Endothelial cell of umbilical vein (primary cell): ENCODE measurements around the gene WSB1. TPM values are rescaled to one million over a fixed set of nuclear protein-coding genes. Genes with fewer than 3 reads are reported as not detected.
A peak's percentile ranks its signal among the peaks of the same experiment; 100 is the strongest.

Experiments used
- BruUV-seq: library from RNA; stranded (reverse); fragments of 400-500 nt; replicated peaks from 2 replicates; lab custom pipeline; 2021; lab: Mats Ljungman, UMichigan
- CTCF ChIA-PET: fragments of 300-600, 350-600 bp; sonication (Branson Sonifier 250); formaldehyde crosslinking; loops from one replicate; lab custom pipeline; 2021; ENCODE audit warnings: antibody characterized with exemption, inconsistent platforms; lab: Charles Lee
- POLR2A ChIA-PET: fragments of 300-600, 350-600 bp; sonication (Branson Sonifier 250); formaldehyde crosslinking; loops from one replicate; lab custom pipeline; 2021; ENCODE audit warnings: antibody characterized with exemption, inconsistent platforms; lab: Charles Lee
- DNase-seq: peaks from one replicate; pipeline ENCODE4 v3.0.0-alpha.2; 2011; ENCODE audit warnings: low read depth, low spot score
- FAIRE-seq: peaks from 2 replicates; lab custom pipeline; 2011; peaks lifted over from hg19 to GRCh38; lab: Jason Lieb, UNC
- H2AFZ ChIP-seq: 2 replicates; pipeline ENCODE4 v1.6.0; 2012; ENCODE audit warnings: low read depth, low read length, control low read depth, inconsistent platforms
- H3K27ac ChIP-seq: 2 replicates; pipeline ENCODE4 v1.5.1; 2011; ENCODE audit warnings: low read depth, mild to moderate bottlenecking, control low read depth, low read length, moderate library complexity; ENCODE audit not compliant: insufficient read depth
- H3K27me3 ChIP-seq, 2 experiments: 2 replicates each; pipeline versions ENCODE4 v1.6.0 to v1.6.1; 2011; ENCODE audit warnings: low read length in 2 of 2, mixed read lengths in 1 of 2; ENCODE audit not compliant: control insufficient read depth in 2 of 2, insufficient read depth in 2 of 2
- H3K36me3 ChIP-seq, 2 experiments: 2 replicates in 1 of 2; 3 replicates in 1 of 2; pipeline ENCODE4 v1.5.1; 2011; ENCODE audit warnings: low read length in 2 of 2, mild to moderate bottlenecking in 1 of 2, moderate library complexity in 1 of 2; ENCODE audit not compliant: control insufficient read depth in 2 of 2, insufficient read depth in 2 of 2; ENCODE audit errors: extremely low read depth in 1 of 2
- H3K4me1 ChIP-seq: 3 replicates; pipeline ENCODE4 v1.5.1; 2011; ENCODE audit warnings: mild to moderate bottlenecking, low read length; ENCODE audit not compliant: control insufficient read depth, insufficient read depth; ENCODE audit errors: extremely low read depth
- H3K4me2 ChIP-seq: 2 replicates; pipeline ENCODE4 v1.6.1; 2011; ENCODE audit warnings: low read length, control low read depth, mixed read lengths; ENCODE audit not compliant: insufficient read depth
- H3K4me3 ChIP-seq, 3 experiments: fragments of 200-600 bp in 1 of 3; sonication (generic), shearing (Covaris generic) in 1 of 3; replicated peaks in 1 of 3; 2 replicates each; pipeline ENCODE4 v1.5.1; 2011 to 2016; ENCODE audit warnings: control low read depth in 3 of 3, low read length in 3 of 3, mild to moderate bottlenecking in 2 of 3, inconsistent platforms in 1 of 3, low read depth in 1 of 3, moderate library complexity in 1 of 3; ENCODE audit not compliant: insufficient read depth in 1 of 3
- H3K79me2 ChIP-seq: 2 replicates; pipeline ENCODE4 v1.6.0; 2012; ENCODE audit warnings: low read length, inconsistent platforms; ENCODE audit not compliant: control insufficient read depth, insufficient read depth
- H3K9ac ChIP-seq: replicated peaks from 2 replicates; pipeline ENCODE3; 2011; ENCODE audit warnings: low read length, control low read depth; ENCODE audit not compliant: insufficient read depth; ENCODE audit errors: extremely low read depth
- H3K9me1 ChIP-seq: replicated peaks from 3 replicates; pipeline ENCODE4 v1.6.0; 2011; ENCODE audit warnings: mild to moderate bottlenecking, low read length; ENCODE audit not compliant: control insufficient read depth, insufficient read depth; ENCODE audit errors: extremely low read depth
- H3K9me3 ChIP-seq: replicated peaks from 2 replicates; pipeline ENCODE4 v1.5.1; 2012; ENCODE audit warnings: low read length, inconsistent platforms; ENCODE audit not compliant: control insufficient read depth, insufficient read depth
- H4K20me1 ChIP-seq: replicated peaks from 2 replicates; pipeline ENCODE3; 2011; ENCODE audit warnings: mild to moderate bottlenecking, low read length; ENCODE audit not compliant: control insufficient read depth, insufficient read depth; ENCODE audit errors: extremely low read depth
- EZH2 ChIP-seq: IDR thresholded peaks from 2 replicates; pipeline ENCODE4 v1.6.1; 2012; ENCODE audit warnings: borderline replicate concordance, low read depth, mild to moderate bottlenecking, moderate library complexity, low read length, inconsistent platforms; ENCODE audit not compliant: severe bottlenecking
- FOS ChIP-seq: IDR thresholded peaks from 2 replicates; pipeline ENCODE4 v1.6.1; 2011; ENCODE audit warnings: mild to moderate bottlenecking, low read length, moderate library complexity, borderline replicate concordance; ENCODE audit not compliant: insufficient read depth
- GATA2 ChIP-seq: IDR thresholded peaks from 2 replicates; pipeline ENCODE4 v1.7.0; 2011; ENCODE audit warnings: low read depth, mild to moderate bottlenecking, moderate library complexity, mixed read lengths, low read length; ENCODE audit not compliant: insufficient read length, insufficient read depth
- JUN ChIP-seq: IDR thresholded peaks from 2 replicates; pipeline ENCODE4 v1.6.1; 2011; ENCODE audit warnings: borderline replicate concordance, low read depth; ENCODE audit not compliant: insufficient read length, insufficient read depth
- MYC ChIP-seq: IDR thresholded peaks from one replicate; pipeline ENCODE4 v1.6.1; 2011; ENCODE audit warnings: mild to moderate bottlenecking, low read depth, low read length
- POLR2A ChIP-seq: IDR thresholded peaks from 2 replicates; pipeline ENCODE4 v1.6.1; 2012; ENCODE audit warnings: low read depth, mild to moderate bottlenecking, control low read depth, low read length
- POLR2AphosphoS5 ChIP-seq: IDR thresholded peaks from 2 replicates; pipeline ENCODE4 v1.6.1; 2012; ENCODE audit warnings: low read depth, mild to moderate bottlenecking, control low read depth, low read length, moderate library complexity; ENCODE audit not compliant: insufficient read depth
- dilution Hi-C: fragments of 300-500 bp; cut with MboI; formaldehyde crosslinking; loops from one replicate; pipeline ENCODE4 v1.15.0; 2019; ENCODE audit warnings: low sequenced_read_pairs; ENCODE audit not compliant: extremely low pct_ligation_motif_present
- intact Hi-C: fragments of 100-400 bp; cut with micrococcal nuclease; formaldehyde crosslinking; loops from one replicate; pipeline ENCODE4 v1.10.0; 2022
- polyA plus RNA-seq, 4 experiments: library from polyadenylated mRNA; depleted of rRNA in 3 of 4; stranded (reverse) in 3 of 4; unstranded in 1 of 4; fragments of >200 nt; gene quantifications; 2 replicates each; pipeline versions ENCODE4 v1.2.1 to v1.2.3, GENCODE V29; 2011 to 2012; ENCODE audit warnings: missing spikeins in 1 of 4
- total RNA-seq: library from RNA; stranded (reverse); gene quantifications from 2 replicates; pipeline ENCODE4 v1.2.3, GENCODE V29; 2021
- TF ChIP-seq, protein P1 (sequence below): IDR thresholded peaks from 2 replicates; pipeline ENCODE4 v1.6.1; 2011; ENCODE audit not compliant: insufficient read depth, insufficient read length
- TF ChIP-seq, protein P2 (sequence below), 2 donors: IDR thresholded peaks; 1 replicate in 1 of 2; 2 replicates in 1 of 2; pipeline ENCODE4 v1.5.1; 2011; ENCODE audit warnings: low read length in 2 of 2, mild to moderate bottlenecking in 2 of 2, moderate library complexity in 2 of 2, control low read depth in 1 of 2, inconsistent platforms in 1 of 2, low read depth in 1 of 2; ENCODE audit not compliant: insufficient read depth in 1 of 2; ENCODE audit errors: extremely low read depth in 1 of 2

WSB1 gene
- total and polyA plus RNA-seq, 2 donors (not counting 3 experiments of a cell fraction or from before 2014, with no cell fraction given), result 471 to 736 TPM

DNA sequence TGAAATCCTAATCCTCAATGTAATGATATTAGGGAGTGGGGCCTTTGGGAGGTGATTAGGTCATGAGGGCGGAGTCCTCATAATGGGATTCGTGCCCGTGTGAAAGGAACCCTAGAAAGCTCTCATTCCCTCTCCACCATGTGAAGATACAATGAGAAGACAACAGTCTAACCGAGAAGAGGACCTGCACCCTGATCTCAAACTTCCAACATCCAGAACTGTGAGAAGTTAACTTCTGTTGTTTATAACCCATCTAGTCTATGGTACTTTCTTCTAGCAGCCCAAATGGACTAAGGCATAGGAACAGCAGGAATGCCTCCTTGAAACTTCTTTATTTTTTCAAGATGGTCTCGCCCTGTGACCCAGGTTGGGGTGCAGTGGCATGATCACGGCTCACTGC, 24.7 kb downstream of the WSB1 start:
- Histone ChIP-seq H4K20me1 (peaks cover 3% of the 10 kb centered on the region), H3K9me3 (no peaks in the 10 kb centered on the region), H3K27me3 (no peaks in the 10 kb centered on the region), H3K9ac (no peak overlapping the region), H3K9me1 (no peaks in the 10 kb centered on the region), H3K4me2 (no peak overlapping the region), H3K79me2 (no peaks in the 10 kb centered on the region), H3K4me3 (no peak overlapping the region), H2AFZ (no peak overlapping the region), H3K4me1 (peaks cover 7% of the 10 kb centered on the region), H3K27ac (no peak overlapping the region), H3K36me3 (peaks cover 16 to 25% of the 10 kb centered on the region in 2 experiments)
- BruUV-seq, result no TSS peak
- DNase-seq, result no peak
- no peak for FAIRE-seq
- intact Hi-C loops (no loop called here), dilution Hi-C loops (no loop called here)
- ChIA-PET CTCF (interaction anchor here (1.2 to 3.3 kb wide), 8 partner anchors 12 to 283 kb away, joined by 3 to 17 read pairs (median 10); no protein-coding TSS in a partner anchor), POLR2A (interaction anchor here (1.4 kb wide), 1 partner anchor 24 kb away, joined by 4 read pairs; no protein-coding TSS in a partner anchor)
- no peak for TF ChIP-seq EZH2
- TF ChIP-seq POLR2AphosphoS5, result no peak
- no peak for TF ChIP-seq FOS
- TF ChIP-seq POLR2A, result peak; percentile 55
- TF ChIP-seq, protein P1, sequence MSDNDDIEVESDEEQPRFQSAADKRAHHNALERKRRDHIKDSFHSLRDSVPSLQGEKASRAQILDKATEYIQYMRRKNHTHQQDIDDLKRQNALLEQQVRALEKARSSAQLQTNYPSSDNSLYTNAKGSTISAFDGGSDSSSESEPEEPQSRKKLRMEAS, result no peak
- no peak for TF ChIP-seq JUN
- TF ChIP-seq GATA2, result no peak
- no peak for TF ChIP-seq MYC
- TF ChIP-seq, protein P2, sequence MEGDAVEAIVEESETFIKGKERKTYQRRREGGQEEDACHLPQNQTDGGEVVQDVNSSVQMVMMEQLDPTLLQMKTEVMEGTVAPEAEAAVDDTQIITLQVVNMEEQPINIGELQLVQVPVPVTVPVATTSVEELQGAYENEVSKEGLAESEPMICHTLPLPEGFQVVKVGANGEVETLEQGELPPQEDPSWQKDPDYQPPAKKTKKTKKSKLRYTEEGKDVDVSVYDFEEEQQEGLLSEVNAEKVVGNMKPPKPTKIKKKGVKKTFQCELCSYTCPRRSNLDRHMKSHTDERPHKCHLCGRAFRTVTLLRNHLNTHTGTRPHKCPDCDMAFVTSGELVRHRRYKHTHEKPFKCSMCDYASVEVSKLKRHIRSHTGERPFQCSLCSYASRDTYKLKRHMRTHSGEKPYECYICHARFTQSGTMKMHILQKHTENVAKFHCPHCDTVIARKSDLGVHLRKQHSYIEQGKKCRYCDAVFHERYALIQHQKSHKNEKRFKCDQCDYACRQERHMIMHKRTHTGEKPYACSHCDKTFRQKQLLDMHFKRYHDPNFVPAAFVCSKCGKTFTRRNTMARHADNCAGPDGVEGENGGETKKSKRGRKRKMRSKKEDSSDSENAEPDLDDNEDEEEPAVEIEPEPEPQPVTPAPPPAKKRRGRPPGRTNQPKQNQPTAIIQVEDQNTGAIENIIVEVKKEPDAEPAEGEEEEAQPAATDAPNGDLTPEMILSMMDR (IDR thresholded peaks at IDR 0.05; ENCODE audit: extremely low read depth in 1 of 2, insufficient read depth in 1 of 2, low read depth in 1 of 2, low read length in 2 of 2), result no peak
